Measurements from ENCODE around the gene DIDO1. TPM values are rescaled to one million over a fixed set of nuclear protein-coding genes. Genes with fewer than 3 reads are reported as not detected.

Gene DIDO1
- total RNA-seq, 1 donor from 2014 or later, result 37.9 TPM

- Histone ChIP-seq H3K27me3 (ENCODE audit: control insufficient read depth, insufficient read depth, low read length) (no peaks in the 10 kb centered on the region), H3K36me3 (ENCODE audit: control insufficient read depth, insufficient read depth, low read length) (peaks cover 3% of the 10 kb centered on the region), H3K4me3 (ENCODE audit: low read depth, low read length) (no peak overlapping the region)
- no peak for TF ChIP-seq CTCF (IDR thresholded peaks at IDR 0.05; ENCODE audit: insufficient read depth, low read length, poor library complexity, severe bottlenecking)
- no peak for DNase-seq (ENCODE audit: low read depth)
Observed at GRCh38 chr20:62884556-62884955, 41.7 kb downstream of the DIDO1 start.

- peaks cover 1% of the 10 kb centered on the region for H3K36me3 ChIP-seq (ENCODE audit: control insufficient read depth, insufficient read depth, low read length)
- no peak overlapping the region for H3K4me3 ChIP-seq (ENCODE audit: low read depth, low read length)
- no peak for TF ChIP-seq CTCF (IDR thresholded peaks at IDR 0.05; ENCODE audit: insufficient read depth, low read length, poor library complexity, severe bottlenecking)
- DNase-seq (ENCODE audit: low read depth), result no peak
- H3K27me3 ChIP-seq (ENCODE audit: control insufficient read depth, insufficient read depth, low read length), result peaks cover 5% of the 10 kb centered on the region
Observed at GRCh38 chr20:62882426-62882825, 43.9 kb downstream of the DIDO1 start.

GRCh38 chr20:62881662-62882395 is 44.5 kb downstream of the DIDO1 start:
- TF ChIP-seq CTCF (IDR thresholded peaks at IDR 0.05; ENCODE audit: insufficient read depth, low read length, poor library complexity, severe bottlenecking), result no peak
- Histone ChIP-seq H3K27me3 (ENCODE audit: control insufficient read depth, insufficient read depth, low read length) (peaks cover 5% of the 10 kb centered on the region), H3K36me3 (ENCODE audit: control insufficient read depth, insufficient read depth, low read length) (peaks cover 1% of the 10 kb centered on the region), H3K4me3 (ENCODE audit: low read depth, low read length) (no peak overlapping the region)
- no peak for DNase-seq (ENCODE audit: low read depth)

- DNase-seq (ENCODE audit: low read depth), result no peak
- no peak overlapping the region for H3K4me3 ChIP-seq (ENCODE audit: low read depth, low read length)
- no peaks in the 10 kb centered on the region for H3K36me3 ChIP-seq (ENCODE audit: control insufficient read depth, insufficient read depth, low read length)
- TF ChIP-seq CTCF (IDR thresholded peaks at IDR 0.05; ENCODE audit: insufficient read depth, low read length, poor library complexity, severe bottlenecking), result no peak
- peaks cover 5% of the 10 kb centered on the region for H3K27me3 ChIP-seq (ENCODE audit: control insufficient read depth, insufficient read depth, low read length)
Observed at GRCh38 chr20:62880935-62881661, 45.2 kb downstream of the DIDO1 start.

GRCh38 chr20:62880147-62880934 is 46.0 kb downstream of the DIDO1 start:
- peaks cover 5% of the 10 kb centered on the region for H3K27me3 ChIP-seq (ENCODE audit: control insufficient read depth, insufficient read depth, low read length)
- TF ChIP-seq CTCF (IDR thresholded peaks at IDR 0.05; ENCODE audit: insufficient read depth, low read length, poor library complexity, severe bottlenecking), result no peak
- no peak for DNase-seq (ENCODE audit: low read depth)

More at GRCh38 chr20:62880147-62880934, 46.0 kb downstream of the DIDO1 start:
- H3K4me3 ChIP-seq (ENCODE audit: low read depth, low read length), result no peak overlapping the region
- H3K36me3 ChIP-seq (ENCODE audit: control insufficient read depth, insufficient read depth, low read length), result no peaks in the 10 kb centered on the region

All from kidney epithelial cell (primary cell).